Lower leg skin (tissue), 4 donors: ENCODE data around the gene GORASP1. TPM values are rescaled to one million over a fixed set of nuclear protein-coding genes. Genes with fewer than 3 reads are reported as not detected.

Experiments
- DNase-seq, 2 donors: peaks; one replicate each; pipeline ENCODE4 v3.0.0-alpha.2; 2019; ENCODE audit warnings: low spot score in 2 of 2
- H3K4me3 ChIP-seq: fragments of 200-600 bp; sonication (generic); 2 replicates; pipeline ENCODE4 v1.5.1; 2017; ENCODE audit warnings: mild to moderate bottlenecking, low read depth; ENCODE audit not compliant: poor library complexity, severe bottlenecking
- POLR2A ChIP-seq, 2 donors: fragments of 450-650 bp; IDR thresholded peaks; one replicate each; pipeline ENCODE4 v1.6.1; 2016 to 2017; ENCODE audit warnings: antibody characterized with exemption in 2 of 2, mild to moderate bottlenecking in 1 of 2, moderate library complexity in 1 of 2
- WGBS, 2 donors: methylation state at CpG; one replicate each; pipeline ENCODE4 v1.1.5; 2018; 5-methylcytosine and 5-hydroxymethylcytosine counted together
- intact Hi-C: fragments of 100-400 bp; cut with DNase I; formaldehyde crosslinking; loops from one replicate; pipeline ENCODE4 v1.15.0; 2023; ENCODE audit warnings: low total_unique reads
- total RNA-seq, 4 donors: library from RNA; depleted of rRNA; stranded (reverse); fragments of >200 nt; gene quantifications; one replicate each; pipeline ENCODE4 v1.1.0, GENCODE V29; 2016
- TF ChIP-seq, protein P1 (sequence below), 3 donors: fragments of 450-650 bp; IDR thresholded peaks; one replicate each; pipeline ENCODE4 v1.5.1; 2016; ENCODE audit warnings: antibody characterized with exemption in 3 of 3, mild to moderate bottlenecking in 3 of 3, moderate library complexity in 2 of 3

GORASP1 gene
- total RNA-seq, 4 donors from 2014 or later, result 40.1 to 87.4 (median 56.4) TPM

- 73 to 80% methylated on average over 8 to 10 of the region's 14 CpGs for WGBS, 2 donors
- H3K4me3 ChIP-seq, result no peak overlapping the region
- intact Hi-C loops, result no loop called here
Observed at GRCh38 chr3:39143051-39143885, 35.8 kb upstream of the GORASP1 start.

DNA sequence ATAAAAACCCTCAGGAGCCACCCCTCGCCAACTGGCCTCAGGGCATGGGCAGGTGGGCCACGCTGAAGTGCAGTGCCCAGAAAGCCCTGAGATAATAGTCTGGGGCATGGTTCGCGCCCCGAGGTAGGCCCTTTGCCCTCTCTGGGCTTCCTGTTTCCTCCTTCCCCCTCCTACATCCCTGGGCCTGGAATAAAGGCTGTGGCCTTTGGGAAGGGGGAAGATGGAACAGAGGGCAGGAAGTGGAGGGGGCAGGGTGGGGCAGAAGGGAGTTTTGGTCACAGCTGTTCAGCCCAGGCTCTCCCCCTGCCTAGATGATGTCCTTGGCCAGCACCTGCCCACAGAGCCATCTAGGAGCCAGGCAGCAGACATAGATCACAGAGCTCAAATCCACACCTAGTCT, 34.6 kb upstream of the GORASP1 start:
- WGBS, 2 donors, result 26 to 38% methylated on average over 5 of the region's 5 CpGs
- intact Hi-C loops, result no loop called here
- no peak overlapping the region for H3K4me3 ChIP-seq

More at GRCh38 chr3:39143051-39143885, 35.8 kb upstream of the GORASP1 start:
- peak in 1 of 2 donors; percentile 89 for DNase-seq
- no peak for TF ChIP-seq POLR2A (IDR thresholded peaks at IDR 0.05)
- TF ChIP-seq, protein P1, sequence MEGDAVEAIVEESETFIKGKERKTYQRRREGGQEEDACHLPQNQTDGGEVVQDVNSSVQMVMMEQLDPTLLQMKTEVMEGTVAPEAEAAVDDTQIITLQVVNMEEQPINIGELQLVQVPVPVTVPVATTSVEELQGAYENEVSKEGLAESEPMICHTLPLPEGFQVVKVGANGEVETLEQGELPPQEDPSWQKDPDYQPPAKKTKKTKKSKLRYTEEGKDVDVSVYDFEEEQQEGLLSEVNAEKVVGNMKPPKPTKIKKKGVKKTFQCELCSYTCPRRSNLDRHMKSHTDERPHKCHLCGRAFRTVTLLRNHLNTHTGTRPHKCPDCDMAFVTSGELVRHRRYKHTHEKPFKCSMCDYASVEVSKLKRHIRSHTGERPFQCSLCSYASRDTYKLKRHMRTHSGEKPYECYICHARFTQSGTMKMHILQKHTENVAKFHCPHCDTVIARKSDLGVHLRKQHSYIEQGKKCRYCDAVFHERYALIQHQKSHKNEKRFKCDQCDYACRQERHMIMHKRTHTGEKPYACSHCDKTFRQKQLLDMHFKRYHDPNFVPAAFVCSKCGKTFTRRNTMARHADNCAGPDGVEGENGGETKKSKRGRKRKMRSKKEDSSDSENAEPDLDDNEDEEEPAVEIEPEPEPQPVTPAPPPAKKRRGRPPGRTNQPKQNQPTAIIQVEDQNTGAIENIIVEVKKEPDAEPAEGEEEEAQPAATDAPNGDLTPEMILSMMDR (IDR thresholded peaks at IDR 0.05), result no peak

DNA sequence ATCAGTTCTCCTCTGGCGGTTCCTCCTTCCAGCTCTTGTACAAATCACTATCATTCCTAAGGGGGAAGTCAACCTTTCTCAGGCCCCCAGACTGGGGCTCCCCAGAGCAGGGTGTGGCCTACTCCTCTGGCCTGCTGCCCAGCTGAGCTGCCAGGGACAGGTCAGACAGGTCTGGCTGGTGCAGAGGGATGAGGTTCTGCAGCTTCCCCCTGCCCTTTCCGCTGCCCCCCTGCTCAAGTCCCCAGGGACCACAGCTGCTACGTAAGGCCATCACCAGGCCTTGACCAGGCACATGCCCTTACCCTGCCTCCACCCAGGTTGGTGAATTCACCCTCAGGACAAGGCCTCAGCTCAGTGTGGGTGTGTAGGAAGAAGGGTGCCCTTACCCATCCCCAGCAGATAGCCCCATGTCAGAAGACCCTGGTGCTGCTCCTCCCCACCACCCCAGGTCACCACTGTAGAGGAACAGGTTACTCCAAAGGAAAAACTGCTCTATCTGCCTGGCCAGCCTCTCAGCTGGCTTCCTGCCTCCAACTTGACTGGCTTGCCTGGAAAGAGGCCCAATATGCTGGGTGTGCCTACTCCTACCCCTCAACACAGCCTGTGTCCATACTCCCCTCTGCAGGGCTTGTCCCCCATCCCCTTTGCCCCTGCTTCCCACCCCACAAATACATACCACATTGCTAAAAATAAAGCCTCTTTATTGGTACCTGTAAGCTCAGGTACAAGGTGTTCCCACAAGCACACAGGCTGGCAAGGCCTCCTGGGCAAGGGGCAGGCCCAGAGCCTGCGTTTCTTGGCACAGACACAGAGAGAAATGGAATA, 34.0 kb upstream of the GORASP1 start:
- TF ChIP-seq, protein P1 (IDR thresholded peaks at IDR 0.05), result no peak
- no peak for TF ChIP-seq POLR2A (IDR thresholded peaks at IDR 0.05)
- DNase-seq, result peak; percentile 79 to 93
- intact Hi-C loops, result no loop called here
- WGBS, 2 donors, result 20 to 23% methylated on average over 4 of the region's 4 CpGs
- H3K4me3 ChIP-seq, result no peak overlapping the region

More for the DNA sequence above, 34.6 kb upstream of the GORASP1 start:
- no peak for TF ChIP-seq POLR2A (IDR thresholded peaks at IDR 0.05)
- TF ChIP-seq, protein P1 (IDR thresholded peaks at IDR 0.05), result no peak
- DNase-seq, result peak in 1 of 2 donors; percentile 85

- no peak for TF ChIP-seq POLR2A (IDR thresholded peaks at IDR 0.05)
- TF ChIP-seq, protein P1 (IDR thresholded peaks at IDR 0.05), result no peak
- 61 to 81% methylated on average over 2 of the region's 2 CpGs for WGBS, 2 donors
- H3K4me3 ChIP-seq, result no peak overlapping the region
- peak in 1 of 2 donors; percentile 61 for DNase-seq
- intact Hi-C loops, result no loop called here
Observed at GRCh38 chr3:39140341-39140971, 33.0 kb upstream of the GORASP1 start.

DNA sequence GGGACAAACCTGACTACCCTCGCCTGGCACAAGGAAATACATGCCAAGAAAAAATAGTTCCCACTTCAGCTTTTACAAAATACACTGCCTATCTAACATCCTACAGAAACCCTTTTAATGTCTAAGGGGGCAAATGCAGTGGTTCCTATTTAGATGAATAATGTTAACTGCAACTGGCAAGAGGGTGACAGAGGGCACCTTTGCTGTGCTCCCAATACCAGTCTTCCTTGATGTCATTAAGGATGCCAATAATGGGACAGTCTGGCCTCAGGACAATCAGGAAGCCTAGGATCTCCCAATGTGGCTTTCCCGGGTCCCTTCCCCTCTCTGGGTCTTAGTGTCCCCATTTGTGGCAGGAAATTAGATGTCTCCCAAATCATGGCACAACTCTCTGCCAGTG, 32.0 kb upstream of the GORASP1 start:
- no peak for DNase-seq
- intact Hi-C loops, result no loop called here
- WGBS, 2 donors, result 58 to 67% methylated on average over 2 of the region's 2 CpGs
- TF ChIP-seq POLR2A (IDR thresholded peaks at IDR 0.05), result no peak
- no peak overlapping the region for H3K4me3 ChIP-seq
